ENCODE data around the gene SRPRB.

SRPRB gene

DNA sequence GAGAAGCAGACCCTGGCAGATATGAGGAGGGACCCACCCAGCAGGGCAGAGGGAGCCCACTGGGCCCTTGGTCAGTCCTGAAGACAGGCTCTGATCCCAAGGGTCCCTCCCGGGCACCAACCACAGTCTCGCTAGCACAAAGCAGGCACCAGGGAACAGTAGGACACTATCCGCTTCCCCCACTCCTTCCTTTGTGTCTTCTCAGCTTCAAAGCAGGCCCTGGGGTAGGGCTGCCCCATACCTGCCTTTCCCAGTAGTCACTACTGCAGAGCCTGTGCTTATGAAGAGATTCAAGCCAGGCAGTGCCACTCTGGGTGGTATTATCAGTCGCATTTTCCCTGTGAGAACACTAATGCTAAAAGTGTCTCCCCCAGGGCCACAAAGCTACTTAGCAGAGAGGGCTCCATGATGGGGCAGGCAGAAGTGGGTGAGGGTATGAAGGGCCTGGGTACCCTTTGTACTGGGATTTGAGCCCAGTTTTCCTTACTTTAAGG lies 32.7 kb downstream of the SRPRB start:
- Histone ChIP-seq H3K4me3 (ENCODE audit: low read length) (no peak overlapping the region), H3K9ac (ENCODE audit: low read length) (no peak overlapping the region), H3K4me1 (ENCODE audit: control insufficient read depth, insufficient read depth, low read length) (no peaks in the 10 kb centered on the region), H3K9me3 (ENCODE audit: control insufficient read depth, low read length) (no peaks in the 10 kb centered on the region), H3K36me3 (ENCODE audit: control insufficient read depth, insufficient read depth, low read length, severe bottlenecking) (peaks cover 11% of the 10 kb centered on the region), H3K27me3 (replicated peaks; ENCODE audit: control insufficient read depth, insufficient read depth, low read length) (peaks cover 4% of the 10 kb centered on the region)
- DNase-seq (ENCODE audit: low read depth) = no peak

- H3K9me3 ChIP-seq (ENCODE audit: control insufficient read depth, low read length) = no peaks in the 10 kb centered on the region
- H3K27me3 ChIP-seq (replicated peaks; ENCODE audit: control insufficient read depth, insufficient read depth, low read length) = peaks cover 4% of the 10 kb centered on the region
- H3K36me3 ChIP-seq (ENCODE audit: control insufficient read depth, insufficient read depth, low read length, severe bottlenecking) = peaks cover 11% of the 10 kb centered on the region
- H3K9ac ChIP-seq (ENCODE audit: low read length) = no peak overlapping the region
- no peaks in the 10 kb centered on the region for H3K4me1 ChIP-seq (ENCODE audit: control insufficient read depth, insufficient read depth, low read length)
- H3K4me3 ChIP-seq (ENCODE audit: low read length) = no peak overlapping the region
- DNase-seq (ENCODE audit: low read depth) = no peak
Measured at GRCh38 chr3:133838916-133839800, 33.5 kb downstream of the SRPRB start.

GRCh38 chr3:133840055-133840737 lies 34.6 kb downstream of the SRPRB start:
- Histone ChIP-seq H3K4me1 (ENCODE audit: control insufficient read depth, insufficient read depth, low read length) (no peaks in the 10 kb centered on the region), H3K9me3 (ENCODE audit: control insufficient read depth, low read length) (no peaks in the 10 kb centered on the region), H3K27me3 (replicated peaks; ENCODE audit: control insufficient read depth, insufficient read depth, low read length) (peaks cover 4% of the 10 kb centered on the region), H3K36me3 (ENCODE audit: control insufficient read depth, insufficient read depth, low read length, severe bottlenecking) (peaks cover 8% of the 10 kb centered on the region), H3K4me3 (ENCODE audit: low read length) (no peak overlapping the region), H3K9ac (ENCODE audit: low read length) (no peak overlapping the region)
- no peak for DNase-seq (ENCODE audit: low read depth)

GRCh38 chr3:133840767-133841166 lies 35.2 kb downstream of the SRPRB start:
- no peak for DNase-seq (ENCODE audit: low read depth)
- Histone ChIP-seq H3K9me3 (ENCODE audit: control insufficient read depth, low read length) (no peaks in the 10 kb centered on the region), H3K4me3 (ENCODE audit: low read length) (no peak overlapping the region), H3K27me3 (replicated peaks; ENCODE audit: control insufficient read depth, insufficient read depth, low read length) (peaks cover 4% of the 10 kb centered on the region), H3K36me3 (ENCODE audit: control insufficient read depth, insufficient read depth, low read length, severe bottlenecking) (peaks cover 7% of the 10 kb centered on the region), H3K9ac (ENCODE audit: low read length) (no peak overlapping the region), H3K4me1 (ENCODE audit: control insufficient read depth, insufficient read depth, low read length) (no peaks in the 10 kb centered on the region)

GRCh38 chr3:133841196-133841595 lies 35.6 kb downstream of the SRPRB start:
- DNase-seq (ENCODE audit: low read depth) = no peak
- Histone ChIP-seq H3K4me1 (ENCODE audit: control insufficient read depth, insufficient read depth, low read length) (no peaks in the 10 kb centered on the region), H3K36me3 (ENCODE audit: control insufficient read depth, insufficient read depth, low read length, severe bottlenecking) (peaks cover 7% of the 10 kb centered on the region), H3K27me3 (replicated peaks; ENCODE audit: control insufficient read depth, insufficient read depth, low read length) (peaks cover 4% of the 10 kb centered on the region), H3K4me3 (ENCODE audit: low read length) (no peak overlapping the region), H3K9ac (ENCODE audit: low read length) (no peak overlapping the region), H3K9me3 (ENCODE audit: control insufficient read depth, low read length) (no peaks in the 10 kb centered on the region)

DNA sequence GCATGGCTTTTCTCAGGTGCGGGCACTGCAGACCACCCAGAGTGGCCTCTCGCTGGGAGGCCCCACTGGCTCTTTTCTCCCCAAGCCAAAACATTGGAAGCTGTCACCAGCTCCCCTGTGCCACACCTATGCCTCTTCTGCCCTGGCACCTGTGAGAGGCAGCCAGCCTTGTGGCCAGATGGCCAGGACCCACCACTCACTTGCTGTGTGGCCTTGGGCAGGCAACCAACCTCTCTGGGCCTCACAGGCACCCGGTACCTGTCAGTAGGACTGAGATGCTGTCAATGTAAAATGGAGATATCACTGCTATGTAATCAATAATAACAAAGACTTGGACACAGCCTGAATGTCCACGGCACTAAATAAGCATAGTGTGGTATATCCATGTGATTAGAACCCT lies 36.5 kb downstream of the SRPRB start:
- Histone ChIP-seq H3K9ac (ENCODE audit: low read length) (no peak overlapping the region), H3K4me3 (ENCODE audit: low read length) (no peak overlapping the region), H3K27me3 (replicated peaks; ENCODE audit: control insufficient read depth, insufficient read depth, low read length) (peaks cover 4% of the 10 kb centered on the region), H3K36me3 (ENCODE audit: control insufficient read depth, insufficient read depth, low read length, severe bottlenecking) (peaks cover 7% of the 10 kb centered on the region), H3K9me3 (ENCODE audit: control insufficient read depth, low read length) (no peaks in the 10 kb centered on the region), H3K4me1 (ENCODE audit: control insufficient read depth, insufficient read depth, low read length) (no peaks in the 10 kb centered on the region)
- no peak for DNase-seq (ENCODE audit: low read depth)

DNA sequence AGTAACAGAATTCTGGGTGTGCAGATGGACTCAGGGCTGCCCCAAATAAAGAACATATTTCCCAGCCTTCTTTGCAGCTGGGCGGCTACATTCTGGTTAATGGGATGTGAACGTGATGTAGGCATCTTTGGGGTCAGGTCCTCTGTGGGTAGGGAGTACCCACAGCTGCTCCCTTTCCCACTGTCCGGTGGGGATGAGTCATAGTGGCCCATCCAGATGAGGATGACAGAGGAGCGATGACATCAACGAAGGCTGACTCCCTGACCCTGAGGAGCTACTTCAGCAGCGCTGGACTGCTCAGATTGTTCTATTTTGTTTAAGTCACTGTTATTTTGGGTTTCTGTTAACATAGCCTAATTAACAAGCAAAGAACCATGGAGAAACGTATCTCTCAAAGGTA lies 38.0 kb downstream of the SRPRB start:
- no peak overlapping the region for H3K4me3 ChIP-seq (ENCODE audit: low read length)
- H3K36me3 ChIP-seq (ENCODE audit: control insufficient read depth, insufficient read depth, low read length, severe bottlenecking) = peaks cover 7% of the 10 kb centered on the region
- H3K27me3 ChIP-seq (replicated peaks; ENCODE audit: control insufficient read depth, insufficient read depth, low read length) = peaks cover 4% of the 10 kb centered on the region
- peak; percentile 4 for DNase-seq (ENCODE audit: low read depth)
- no peaks in the 10 kb centered on the region for H3K9me3 ChIP-seq (ENCODE audit: control insufficient read depth, low read length)
- no peak overlapping the region for H3K9ac ChIP-seq (ENCODE audit: low read length)
- no peaks in the 10 kb centered on the region for H3K4me1 ChIP-seq (ENCODE audit: control insufficient read depth, insufficient read depth, low read length)

- DNase-seq (ENCODE audit: low read depth) = no peak
- Histone ChIP-seq H3K27me3 (replicated peaks; ENCODE audit: control insufficient read depth, insufficient read depth, low read length) (peaks cover 4% of the 10 kb centered on the region), H3K4me3 (ENCODE audit: low read length) (no peak overlapping the region), H3K9me3 (ENCODE audit: control insufficient read depth, low read length) (no peaks in the 10 kb centered on the region), H3K9ac (ENCODE audit: low read length) (no peak overlapping the region), H3K36me3 (ENCODE audit: control insufficient read depth, insufficient read depth, low read length, severe bottlenecking) (no peaks in the 10 kb centered on the region), H3K4me1 (ENCODE audit: control insufficient read depth, insufficient read depth, low read length) (peaks cover 8% of the 10 kb centered on the region)
Measured at GRCh38 chr3:133845127-133845526, 39.5 kb downstream of the SRPRB start.

DNA sequence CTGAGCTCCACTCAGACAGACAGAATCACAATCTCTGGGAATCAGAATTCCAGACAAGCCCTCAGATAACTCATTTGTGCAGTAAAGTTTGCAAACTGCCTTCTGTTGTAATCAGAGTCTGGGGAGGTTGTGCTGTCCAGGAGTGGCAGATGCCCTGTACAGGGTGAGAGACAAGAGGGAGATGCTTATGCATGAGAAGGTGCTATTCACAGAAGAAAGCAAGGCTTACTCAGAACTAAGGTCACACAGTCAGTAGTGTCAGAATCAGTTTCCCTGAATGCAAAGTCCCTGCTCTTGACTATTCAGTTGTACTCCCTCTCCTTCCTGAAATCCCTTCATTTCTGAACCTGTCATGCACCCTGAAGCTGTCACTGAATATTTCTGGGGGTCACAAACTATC lies 43.7 kb downstream of the SRPRB start:
- H3K36me3 ChIP-seq (ENCODE audit: control insufficient read depth, insufficient read depth, low read length, severe bottlenecking) = no peaks in the 10 kb centered on the region
- no peak for DNase-seq (ENCODE audit: low read depth)
- no peaks in the 10 kb centered on the region for H3K27me3 ChIP-seq (replicated peaks; ENCODE audit: control insufficient read depth, insufficient read depth, low read length)
- H3K4me3 ChIP-seq (ENCODE audit: low read length) = no peak overlapping the region
- H3K4me1 ChIP-seq (ENCODE audit: control insufficient read depth, insufficient read depth, low read length) = peaks cover 25% of the 10 kb centered on the region
- no peak overlapping the region for H3K9ac ChIP-seq (ENCODE audit: low read length)
- no peaks in the 10 kb centered on the region for H3K9me3 ChIP-seq (ENCODE audit: control insufficient read depth, low read length)

- no peak overlapping the region for H3K4me3 ChIP-seq (ENCODE audit: low read length)
- no peak overlapping the region for H3K9ac ChIP-seq (ENCODE audit: low read length)
- H3K36me3 ChIP-seq (ENCODE audit: control insufficient read depth, insufficient read depth, low read length, severe bottlenecking) = no peaks in the 10 kb centered on the region
- DNase-seq (ENCODE audit: low read depth) = no peak
- no peaks in the 10 kb centered on the region for H3K9me3 ChIP-seq (ENCODE audit: control insufficient read depth, low read length)
- peaks cover 32% of the 10 kb centered on the region for H3K4me1 ChIP-seq (ENCODE audit: control insufficient read depth, insufficient read depth, low read length)
- no peaks in the 10 kb centered on the region for H3K27me3 ChIP-seq (replicated peaks; ENCODE audit: control insufficient read depth, insufficient read depth, low read length)
Measured at GRCh38 chr3:133850034-133850433, 44.4 kb downstream of the SRPRB start.

- Histone ChIP-seq H3K9ac (ENCODE audit: low read length) (no peak overlapping the region), H3K4me1 (ENCODE audit: control insufficient read depth, insufficient read depth, low read length) (peaks cover 46% of the 10 kb centered on the region), H3K4me3 (ENCODE audit: low read length) (no peak overlapping the region), H3K36me3 (ENCODE audit: control insufficient read depth, insufficient read depth, low read length, severe bottlenecking) (no peaks in the 10 kb centered on the region), H3K27me3 (replicated peaks; ENCODE audit: control insufficient read depth, insufficient read depth, low read length) (no peaks in the 10 kb centered on the region), H3K9me3 (ENCODE audit: control insufficient read depth, low read length) (no peaks in the 10 kb centered on the region)
- no peak for DNase-seq (ENCODE audit: low read depth)
Measured at GRCh38 chr3:133851266-133851906, 45.8 kb downstream of the SRPRB start.

Measured in adipocyte (in vitro differentiated cells).